IMR-90 (cell line): ENCODE results near the gene PNMA8B. TPM values are rescaled to one million over a fixed set of nuclear protein-coding genes. Genes with fewer than 3 reads are reported as not detected.

ENCODE experiments used
- ATAC-seq: fragments of 200-7000 bp; cut with Tn5 transposase; 2 replicates; pipeline ENCODE4 v1.9.1; 2020; ENCODE audit warnings: low read depth, mild to moderate bottlenecking, moderate library complexity
- BruUV-seq: library from RNA; stranded (reverse); fragments of 400-500 nt; replicated peaks from 2 replicates; lab custom pipeline; 2021; lab: Mats Ljungman, UMichigan
- CTCF ChIA-PET: fragments of 300-600 bp; formaldehyde crosslinking; extraction: SDS; loops from one replicate; lab custom pipeline; 2021; ENCODE audit warnings: antibody characterized with exemption; lab: Yijun Ruan, JAX
- POLR2A ChIA-PET: fragments of 300-600 bp; sonication (Branson Sonifier 250); formaldehyde crosslinking; loops from one replicate; lab custom pipeline; 2022; ENCODE audit warnings: antibody characterized with exemption; ENCODE audit not compliant: unreplicated experiment; lab: Charles Lee
- DNase-seq: peaks from one replicate; pipeline ENCODE4 v3.0.0; 2013
- H2AFZ ChIP-seq: replicated peaks from 2 replicates; pipeline ENCODE3; 2013; ENCODE audit warnings: low read length, mild to moderate bottlenecking; ENCODE audit not compliant: poor library complexity
- H2AK5ac ChIP-seq: 2 replicates; pipeline ENCODE4 v1.6.1; 2013; ENCODE audit warnings: low read depth, low read length, inconsistent platforms
- H2AK9ac ChIP-seq: replicated peaks from 2 replicates; pipeline ENCODE3; 2013; ENCODE audit warnings: mild to moderate bottlenecking, low read depth, low read length, moderate library complexity; ENCODE audit not compliant: poor library complexity
- H2BK120ac ChIP-seq: 2 replicates; pipeline ENCODE4 v1.6.1; 2013; ENCODE audit warnings: low read depth, low read length, inconsistent platforms
- H2BK15ac ChIP-seq: 3 replicates; pipeline ENCODE4 v1.6.1; 2013; ENCODE audit warnings: low read depth, low read length, inconsistent platforms
- H2BK20ac ChIP-seq: 2 replicates; pipeline ENCODE4 v1.6.1; 2013; ENCODE audit warnings: low read depth, mild to moderate bottlenecking, inconsistent platforms, low read length, moderate library complexity
- H2BK5ac ChIP-seq: 2 replicates; pipeline ENCODE4 v1.6.1; 2013; ENCODE audit warnings: mild to moderate bottlenecking, low read depth, low read length, inconsistent platforms; ENCODE audit not compliant: poor library complexity, severe bottlenecking
- H3K14ac ChIP-seq: replicated peaks from 2 replicates; pipeline ENCODE4 v1.6.1; 2013; ENCODE audit warnings: low read depth, low read length, inconsistent platforms
- H3K18ac ChIP-seq: 2 replicates; pipeline ENCODE4 v1.6.1; 2013; ENCODE audit warnings: low read depth, low read length, control low read depth
- H3K23ac ChIP-seq: 2 replicates; pipeline ENCODE4 v1.6.1; 2013; ENCODE audit warnings: low read depth, low read length, inconsistent platforms
- H3K27ac ChIP-seq: 2 replicates; pipeline ENCODE4 v1.5.1; 2013; ENCODE audit warnings: mild to moderate bottlenecking, control low read depth, low read length; ENCODE audit not compliant: insufficient read depth
- H3K27me3 ChIP-seq: 2 replicates; pipeline ENCODE4 v1.6.1; 2013; ENCODE audit warnings: low read length; ENCODE audit not compliant: control insufficient read depth, insufficient read depth
- H3K36me3 ChIP-seq: 2 replicates; pipeline ENCODE4 v1.6.1; 2013; ENCODE audit warnings: low read length, mixed read lengths; ENCODE audit not compliant: control insufficient read depth, insufficient read depth
- H3K4ac ChIP-seq: 2 replicates; pipeline ENCODE4 v1.6.1; 2013; ENCODE audit warnings: low read depth, low read length, inconsistent platforms
- H3K4me1 ChIP-seq: 2 replicates; pipeline ENCODE4 v1.6.1; 2013; ENCODE audit warnings: low read length, mixed read lengths; ENCODE audit not compliant: control insufficient read depth, insufficient read depth
- H3K4me2 ChIP-seq: 2 replicates; pipeline ENCODE4 v1.6.1; 2013; ENCODE audit warnings: low read depth, mild to moderate bottlenecking, control low read depth, low read length, moderate library complexity
- H3K4me3 ChIP-seq: 2 replicates; pipeline ENCODE4 v1.5.1; 2013; ENCODE audit warnings: low read depth, mild to moderate bottlenecking, control low read depth, low read length, moderate library complexity; ENCODE audit not compliant: insufficient read depth
- H3K56ac ChIP-seq: 2 replicates; pipeline ENCODE4 v1.6.1; 2013; ENCODE audit warnings: low read length, inconsistent platforms; ENCODE audit not compliant: insufficient read depth; ENCODE audit errors: extremely low read depth
- H3K79me1 ChIP-seq, 2 experiments: 2 replicates each; pipeline ENCODE4 v1.6.1; 2013; ENCODE audit warnings: low read length in 2 of 2, inconsistent platforms in 1 of 2, low read depth in 1 of 2
- H3K9ac ChIP-seq: 2 replicates; pipeline ENCODE4 v1.6.1; 2013; ENCODE audit warnings: low read depth, low read length, control low read depth
- H3K9me1 ChIP-seq: 2 replicates; pipeline ENCODE4 v1.6.1; 2013; ENCODE audit warnings: low read length, inconsistent platforms; ENCODE audit not compliant: insufficient read depth
- H3K9me3 ChIP-seq: 2 replicates; pipeline ENCODE4 v1.6.1; 2013; ENCODE audit warnings: low read length; ENCODE audit not compliant: control insufficient read depth, insufficient read depth
- H4K20me1 ChIP-seq: 2 replicates; pipeline ENCODE4 v1.6.1; 2013; ENCODE audit warnings: low read length, inconsistent platforms; ENCODE audit not compliant: insufficient read depth
- H4K5ac ChIP-seq: 2 replicates; pipeline ENCODE4 v1.6.1; 2013; ENCODE audit warnings: mild to moderate bottlenecking, low read depth, low read length, control low read depth
- H4K8ac ChIP-seq, 2 experiments: 2 replicates each; pipeline ENCODE4 v1.6.1; 2013; ENCODE audit warnings: low read depth in 2 of 2, low read length in 2 of 2, control low read depth in 1 of 2, inconsistent platforms in 1 of 2
- H4K91ac ChIP-seq: 2 replicates; pipeline ENCODE4 v1.6.1; 2013; ENCODE audit warnings: low read depth, low read length, inconsistent platforms; ENCODE audit not compliant: insufficient read depth
- CEBPB ChIP-seq: IDR thresholded peaks from 2 replicates; pipeline ENCODE4 v1.6.1; 2012; ENCODE audit warnings: low read depth, low read length, improper control_type of control experiment
- CHD1 ChIP-seq: IDR thresholded peaks from 2 replicates; pipeline ENCODE4 v1.6.1; 2012; ENCODE audit warnings: low read depth, low read length, improper control_type of control experiment
- FOS ChIP-seq: fragments of 150-350 bp; IDR thresholded peaks from 2 replicates; pipeline ENCODE4 v1.6.1; 2016; ENCODE audit warnings: low read depth, low read length
- MAFK ChIP-seq: IDR thresholded peaks from 2 replicates; pipeline ENCODE4 v1.6.1; 2012; ENCODE audit warnings: low read depth, low read length, improper control_type of control experiment
- MAZ ChIP-seq: IDR thresholded peaks from 2 replicates; pipeline ENCODE4 v1.6.1; 2012; ENCODE audit warnings: low read depth, mild to moderate bottlenecking, low read length, improper control_type of control experiment, moderate library complexity, borderline replicate concordance
- POLR2A ChIP-seq: IDR thresholded peaks from 2 replicates; pipeline ENCODE4 v1.6.1; 2012; ENCODE audit warnings: mild to moderate bottlenecking, low read depth, low read length
- RAD21 ChIP-seq: IDR thresholded peaks from 2 replicates; pipeline ENCODE4 v1.6.1; 2012; ENCODE audit warnings: low read length, improper control_type of control experiment
- RFX5 ChIP-seq: IDR thresholded peaks from 2 replicates; pipeline ENCODE4 v1.8.0; 2012; ENCODE audit warnings: low read depth, mild to moderate bottlenecking, low read length, moderate library complexity
- SMC3 ChIP-seq: fragments of 150-350 bp; IDR thresholded peaks from 2 replicates; pipeline ENCODE4 v1.6.1; 2016; ENCODE audit warnings: low read depth, mild to moderate bottlenecking, antibody characterized with exemption, low read length, moderate library complexity
- WGBS, 2 experiments: methylation state at CpG; one replicate each; pipeline versions ENCODE4 v1.1.5 to v1.1.7; 2013; ENCODE audit warnings: missing lambda C conversion rate in 2 of 2; ENCODE audit not compliant: insufficient read length in 1 of 2; ENCODE audit errors: extremely low coverage in 2 of 2; 5-methylcytosine and 5-hydroxymethylcytosine counted together
- dilution Hi-C: fragments of 300-500 bp; cut with HindIII; formaldehyde crosslinking; loops from one replicate; pipeline ENCODE4 v1.14.3; 2018; ENCODE audit warnings: low sequenced_read_pairs; ENCODE audit not compliant: unreplicated experiment
- in situ Hi-C: fragments of 300-500 bp; cut with MboI; formaldehyde crosslinking; loops from 3 replicates; pipeline ENCODE4 v1.14.3; 2019; ENCODE audit warnings: low sequenced_read_pairs, inconsistent platforms, mixed read lengths
- intact Hi-C: fragments of 100-400 bp; cut with micrococcal nuclease; formaldehyde crosslinking; loops from 2 replicates; pipeline ENCODE4 v1.10.0; 2022
- polyA plus RNA-seq, 3 experiments: library from polyadenylated mRNA; depleted of rRNA; stranded (reverse); fragments of >200 nt; gene quantifications; 2 replicates each; pipeline ENCODE4 v1.2.3, GENCODE V29; 2012; ENCODE audit warnings: low replicate concordance in 1 of 3
- total RNA-seq: library from RNA; depleted of rRNA; stranded (reverse); fragments of >200 nt; gene quantifications from 2 replicates; pipeline ENCODE4 v1.2.3, GENCODE V29; 2012
- TF ChIP-seq, protein P1 (sequence below): fragments of 150-350 bp; IDR thresholded peaks from 2 replicates; pipeline ENCODE4 v1.6.1; 2017; ENCODE audit warnings: mild to moderate bottlenecking, antibody characterized with exemption, low read length, low read depth
- TF ChIP-seq, protein P2 (sequence below): fragments of 150-350 bp; IDR thresholded peaks from 2 replicates; pipeline ENCODE4 v1.6.1; 2016; ENCODE audit warnings: low read depth, mild to moderate bottlenecking, low read length, moderate library complexity, borderline replicate concordance
- TF ChIP-seq, protein P3 (sequence below): conservative IDR thresholded peaks from 2 replicates; pipeline ENCODE4 v1.5.1; 2012; ENCODE audit warnings: mild to moderate bottlenecking, low read depth, low read length, improper control_type of control experiment

Gene PNMA8B
- total and polyA plus RNA-seq, 2 of the 4 experiments (the other 2 are of a cell fraction): 0.12 to 0.18 TPM

DNA sequence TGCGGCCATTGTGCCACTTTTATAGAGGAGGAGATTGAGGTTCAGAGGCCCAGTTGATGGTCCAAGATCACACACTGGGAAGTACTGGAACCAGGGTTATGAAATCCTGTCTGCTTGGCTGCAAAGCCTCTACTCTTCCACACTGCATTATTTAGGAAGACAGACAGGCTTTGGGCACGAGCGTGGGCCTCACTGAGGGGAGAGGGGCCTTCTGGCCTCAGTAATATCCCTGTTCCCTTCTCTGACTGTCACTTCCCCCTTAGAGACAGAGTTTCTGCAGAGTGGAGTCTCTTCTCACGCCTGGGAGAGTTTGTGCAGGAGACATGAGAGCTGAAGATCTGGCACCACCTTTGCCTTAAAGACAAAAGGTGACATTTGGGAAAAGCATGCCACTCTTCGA lies 49.0 kb upstream of the PNMA8B start:
- in situ Hi-C loops: no loop called here
- WGBS, 2 experiments: 71% methylated on average over 1 of the region's 5 CpGs; no CpG with 5 or more reads in 1 of the 2 experiments
- Histone ChIP-seq H3K9me1 (no peaks in the 10 kb centered on the region), H2BK20ac (no peak overlapping the region), H4K91ac (no peak overlapping the region), H2AFZ (no peak overlapping the region), H2BK5ac (no peak overlapping the region), H2AK5ac (no peak overlapping the region), H3K36me3 (no peaks in the 10 kb centered on the region), H3K27me3 (peaks cover 8% of the 10 kb centered on the region), H3K4me3 (no peak overlapping the region), H3K56ac (no peak overlapping the region), H4K8ac (no peak overlapping the region), H3K4me2 (no peak overlapping the region), H3K14ac (no peak overlapping the region), H2BK15ac (no peak overlapping the region), H2BK120ac (no peak overlapping the region), H3K79me1 (no peaks in the 10 kb centered on the region), H3K9me3 (0 out of 2 replicates have a peak, but pooled peaks cover 5% of the 10 kb centered on the region), H3K23ac (no peak overlapping the region), H3K4ac (no peak overlapping the region), H3K18ac (no peak overlapping the region), H2AK9ac (no peak overlapping the region), H3K9ac (no peak overlapping the region), H4K5ac (no peak overlapping the region), H3K27ac (no peak overlapping the region), H3K4me1 (no peaks in the 10 kb centered on the region), H4K20me1 (no peaks in the 10 kb centered on the region)
- ChIA-PET CTCF (interaction anchor here (1.0 kb wide), 1 partner anchor 16 kb away, joined by 3 read pairs; no protein-coding TSS in a partner anchor), POLR2A (no interaction called here)
- no peak for DNase-seq
- no peak for ATAC-seq
- no TSS peak for BruUV-seq
- TF ChIP-seq FOS: no peak
- TF ChIP-seq, protein P1, sequence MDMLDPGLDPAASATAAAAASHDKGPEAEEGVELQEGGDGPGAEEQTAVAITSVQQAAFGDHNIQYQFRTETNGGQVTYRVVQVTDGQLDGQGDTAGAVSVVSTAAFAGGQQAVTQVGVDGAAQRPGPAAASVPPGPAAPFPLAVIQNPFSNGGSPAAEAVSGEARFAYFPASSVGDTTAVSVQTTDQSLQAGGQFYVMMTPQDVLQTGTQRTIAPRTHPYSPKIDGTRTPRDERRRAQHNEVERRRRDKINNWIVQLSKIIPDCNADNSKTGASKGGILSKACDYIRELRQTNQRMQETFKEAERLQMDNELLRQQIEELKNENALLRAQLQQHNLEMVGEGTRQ: no peak
- no peak for TF ChIP-seq MAFK
- TF ChIP-seq MAZ: no peak
- TF ChIP-seq RAD21: no peak
- no peak for TF ChIP-seq RFX5
- no peak for TF ChIP-seq CHD1
- TF ChIP-seq CEBPB: no peak
- TF ChIP-seq, protein P2, sequence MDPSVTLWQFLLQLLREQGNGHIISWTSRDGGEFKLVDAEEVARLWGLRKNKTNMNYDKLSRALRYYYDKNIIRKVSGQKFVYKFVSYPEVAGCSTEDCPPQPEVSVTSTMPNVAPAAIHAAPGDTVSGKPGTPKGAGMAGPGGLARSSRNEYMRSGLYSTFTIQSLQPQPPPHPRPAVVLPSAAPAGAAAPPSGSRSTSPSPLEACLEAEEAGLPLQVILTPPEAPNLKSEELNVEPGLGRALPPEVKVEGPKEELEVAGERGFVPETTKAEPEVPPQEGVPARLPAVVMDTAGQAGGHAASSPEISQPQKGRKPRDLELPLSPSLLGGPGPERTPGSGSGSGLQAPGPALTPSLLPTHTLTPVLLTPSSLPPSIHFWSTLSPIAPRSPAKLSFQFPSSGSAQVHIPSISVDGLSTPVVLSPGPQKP: no peak
- TF ChIP-seq SMC3: no peak
- TF ChIP-seq POLR2A: no peak
- TF ChIP-seq, protein P3, sequence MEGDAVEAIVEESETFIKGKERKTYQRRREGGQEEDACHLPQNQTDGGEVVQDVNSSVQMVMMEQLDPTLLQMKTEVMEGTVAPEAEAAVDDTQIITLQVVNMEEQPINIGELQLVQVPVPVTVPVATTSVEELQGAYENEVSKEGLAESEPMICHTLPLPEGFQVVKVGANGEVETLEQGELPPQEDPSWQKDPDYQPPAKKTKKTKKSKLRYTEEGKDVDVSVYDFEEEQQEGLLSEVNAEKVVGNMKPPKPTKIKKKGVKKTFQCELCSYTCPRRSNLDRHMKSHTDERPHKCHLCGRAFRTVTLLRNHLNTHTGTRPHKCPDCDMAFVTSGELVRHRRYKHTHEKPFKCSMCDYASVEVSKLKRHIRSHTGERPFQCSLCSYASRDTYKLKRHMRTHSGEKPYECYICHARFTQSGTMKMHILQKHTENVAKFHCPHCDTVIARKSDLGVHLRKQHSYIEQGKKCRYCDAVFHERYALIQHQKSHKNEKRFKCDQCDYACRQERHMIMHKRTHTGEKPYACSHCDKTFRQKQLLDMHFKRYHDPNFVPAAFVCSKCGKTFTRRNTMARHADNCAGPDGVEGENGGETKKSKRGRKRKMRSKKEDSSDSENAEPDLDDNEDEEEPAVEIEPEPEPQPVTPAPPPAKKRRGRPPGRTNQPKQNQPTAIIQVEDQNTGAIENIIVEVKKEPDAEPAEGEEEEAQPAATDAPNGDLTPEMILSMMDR: no peak
- intact Hi-C loops: loop anchor here (5.0 kb wide), 1 partner anchor 118 kb away; the partner anchor contains the start of gene DACT3
- dilution Hi-C loops: no loop called here
